ENCODE measurements around the gene CSDE1. TPM values are rescaled to one million over a fixed set of nuclear protein-coding genes. Genes with fewer than 3 reads are reported as not detected.

CSDE1 gene
- total and polyA plus RNA-seq, 2 donors (not counting 3 experiments of a cell fraction or from before 2014, with no cell fraction given) = 129 to 492 TPM

- Histone ChIP-seq H3K27me3 (ENCODE audit: control insufficient read depth in 2 of 2, insufficient read depth in 2 of 2, low read length in 2 of 2) (no peaks in the 10 kb centered on the region), H3K4me1 (ENCODE audit: control insufficient read depth, extremely low read depth, insufficient read depth, low read length) (no peaks in the 10 kb centered on the region), H3K4me2 (ENCODE audit: insufficient read depth, low read length) (no peak overlapping the region), H3K9me1 (replicated peaks; ENCODE audit: control insufficient read depth, extremely low read depth, insufficient read depth, low read length) (no peaks in the 10 kb centered on the region), H3K9ac (replicated peaks; ENCODE audit: extremely low read depth, insufficient read depth, low read length) (no peak overlapping the region), H2AFZ (ENCODE audit: low read depth, low read length) (no peak overlapping the region), H3K4me3 (replicated peaks in 1 of 3; ENCODE audit: insufficient read depth in 1 of 3, low read depth in 1 of 3, low read length in 3 of 3) (no peak overlapping the region), H4K20me1 (replicated peaks; ENCODE audit: control insufficient read depth, extremely low read depth, insufficient read depth, low read length) (peaks cover 3% of the 10 kb centered on the region), H3K79me2 (ENCODE audit: control insufficient read depth, insufficient read depth, low read length) (peaks cover 8% of the 10 kb centered on the region), H3K9me3 (replicated peaks; ENCODE audit: control insufficient read depth, insufficient read depth, low read length) (no peaks in the 10 kb centered on the region), H3K27ac (ENCODE audit: insufficient read depth, low read depth, low read length) (no peak overlapping the region), H3K36me3 (ENCODE audit: control insufficient read depth in 2 of 2, extremely low read depth in 1 of 2, insufficient read depth in 2 of 2, low read length in 2 of 2) (peaks cover 35 to 41% of the 10 kb centered on the region in 2 experiments)
- ChIA-PET CTCF (no interaction called here), POLR2A (no interaction called here)
- no TSS peak for BruUV-seq (replicated peaks)
- DNase-seq (ENCODE audit: low read depth, low spot score) (no peak), FAIRE-seq (no peak)
- dilution Hi-C loops (cut with MboI; ENCODE audit: extremely low pct_ligation_motif_present, low sequenced_read_pairs) (no loop called here), intact Hi-C loops (cut with micrococcal nuclease) (no loop called here)
- TF ChIP-seq MAX (IDR thresholded peaks at IDR 0.05; ENCODE audit: insufficient read depth, insufficient read length) (no peak), EZH2 (IDR thresholded peaks at IDR 0.05; ENCODE audit: borderline replicate concordance, low read depth, low read length, severe bottlenecking) (no peak), POLR2A (IDR thresholded peaks at IDR 0.05; ENCODE audit: low read depth, low read length) (no peak), POLR2AphosphoS5 (IDR thresholded peaks at IDR 0.05; ENCODE audit: insufficient read depth, low read depth, low read length) (no peak), MYC (IDR thresholded peaks at IDR 0.05; ENCODE audit: low read depth, low read length) (no peak), FOS (IDR thresholded peaks at IDR 0.05; ENCODE audit: borderline replicate concordance, insufficient read depth, low read length) (no peak), CTCF (IDR thresholded peaks at IDR 0.05; ENCODE audit: extremely low read depth in 1 of 2, insufficient read depth in 1 of 2, low read depth in 1 of 2, low read length in 2 of 2) (no peak), JUN (IDR thresholded peaks at IDR 0.05; ENCODE audit: borderline replicate concordance, insufficient read depth, insufficient read length, low read depth) (no peak), GATA2 (IDR thresholded peaks at IDR 0.05; ENCODE audit: insufficient read depth, insufficient read length, low read depth, low read length) (no peak)
Observed at GRCh38 chr1:114723915-114724314, 33.9 kb downstream of the CSDE1 start.

All from endothelial cell of umbilical vein (primary cell).